ENCODE results near the gene OVCH2.
"Not testable (repeated sequence)": the region's sequence is repeated elsewhere in the genome, so short reads cannot be mapped to it uniquely, and the experiment has no call there.

The OVCH2 gene

GRCh38 chr11:7706377-7706776 lies at the start of gene OVCH2:
Gene OVCH2 (minus strand): TSS chr11:7706477. CDS start chr11:7706394, 83 bp downstream.
- no peak for DNase-seq

DNA sequence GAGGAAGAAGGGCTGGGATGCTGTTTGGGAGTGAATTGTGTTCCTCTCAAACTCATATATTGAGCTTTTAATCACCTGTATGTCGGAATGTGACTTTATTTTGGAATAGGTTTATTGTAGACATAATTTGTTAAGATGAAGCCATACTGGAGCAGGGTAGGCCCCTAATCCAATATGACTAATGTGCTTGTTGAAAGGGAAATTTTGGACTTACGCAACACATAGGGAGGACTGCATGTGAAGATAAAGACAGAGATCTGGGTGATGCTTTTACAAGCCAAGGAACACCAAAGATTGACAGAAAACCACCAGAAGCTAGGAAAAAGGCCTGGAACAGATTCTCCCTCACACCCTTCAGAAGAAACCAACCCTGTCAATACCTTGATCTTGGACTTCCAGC lies 43.2 kb upstream of the OVCH2 start:
- DNase-seq, result no peak

DNA sequence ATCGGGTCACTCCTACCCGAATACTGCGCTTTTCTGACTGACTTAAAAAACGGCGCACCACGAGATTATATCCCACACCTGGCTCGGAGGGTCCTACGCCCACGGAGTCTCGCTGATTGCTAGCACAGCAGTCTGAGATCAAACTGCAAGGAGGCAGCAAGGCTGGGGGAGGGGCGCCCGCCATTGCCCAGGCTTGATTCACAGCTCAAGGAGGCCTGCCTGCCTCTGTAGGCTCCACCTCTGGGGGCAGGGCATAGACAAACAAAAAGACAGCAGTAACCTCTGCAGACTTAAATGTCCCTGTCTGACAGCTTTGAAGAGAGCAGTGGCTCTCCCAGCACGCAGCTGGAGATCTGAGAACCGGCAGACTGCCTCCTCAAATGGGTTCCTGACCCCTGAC lies 28.5 kb upstream of the OVCH2 start:
- DNase-seq, result not testable (repeated sequence)

DNA sequence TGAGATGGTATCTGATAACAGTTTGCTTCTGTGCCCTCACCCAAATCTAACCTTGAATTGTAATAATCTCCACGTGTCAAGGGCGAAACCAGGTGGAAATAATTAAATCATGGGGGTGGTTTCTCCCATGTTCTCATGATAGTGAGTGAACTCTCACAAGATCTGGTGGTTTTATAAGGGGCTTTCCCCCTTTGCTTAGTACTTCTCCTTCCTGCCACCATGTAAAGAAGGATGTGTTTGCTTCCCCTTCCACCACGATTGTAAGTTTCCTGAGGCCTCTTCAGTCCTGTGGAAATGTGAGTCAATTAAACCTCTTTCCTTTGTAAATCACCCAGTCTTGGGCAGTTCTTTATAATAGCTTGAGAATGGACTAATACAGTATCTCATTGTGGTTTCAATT lies 8.5 kb upstream of the OVCH2 start:
- DNase-seq, result no peak

DNA sequence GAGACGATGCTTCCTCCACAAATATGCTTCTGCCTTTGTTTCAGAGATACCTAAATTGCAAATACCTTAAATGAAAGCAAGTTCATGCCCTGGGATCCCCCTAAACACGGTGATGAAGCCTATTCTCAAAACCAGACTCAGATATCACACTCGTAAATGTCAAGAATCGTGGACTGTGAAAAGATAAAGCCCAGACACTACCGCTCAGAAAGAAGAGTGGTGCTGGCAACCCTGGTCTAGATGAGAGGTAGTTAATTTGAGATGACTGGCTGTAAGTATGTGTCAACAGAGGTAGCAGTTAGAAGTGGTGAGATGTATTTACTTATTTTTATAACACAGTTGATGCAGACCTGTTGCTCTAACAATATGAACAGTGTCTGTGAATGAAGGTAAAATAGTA lies 2.5 kb downstream of the OVCH2 start:
- DNase-seq, result no peak

- DNase-seq, result no peak
These were observed 9.9 kb downstream of the OVCH2 start for GRCh38 chr11:7696424-7696823.

DNA sequence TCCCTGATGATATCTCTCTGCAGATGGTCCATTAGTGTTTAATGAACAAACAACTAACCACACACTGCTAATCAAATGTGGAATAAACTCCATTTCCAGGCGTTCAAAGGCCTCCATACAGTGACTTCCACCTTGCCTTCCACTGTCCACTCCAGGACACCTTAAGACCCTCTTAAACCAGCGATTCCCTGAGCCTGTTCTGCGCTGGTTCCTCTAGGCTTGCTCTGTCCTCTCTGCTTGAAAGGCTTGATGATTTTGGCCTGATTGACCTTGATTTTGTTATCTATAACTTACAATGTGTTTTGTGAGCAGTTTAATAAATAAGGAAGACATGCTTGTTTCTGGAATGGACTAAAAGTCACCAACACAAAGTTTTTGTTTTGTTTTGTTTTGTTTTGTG lies 12.0 kb downstream of the OVCH2 start:
- no peak for DNase-seq

- no peak for DNase-seq
These were observed 13.9 kb downstream of the OVCH2 start for GRCh38 chr11:7692426-7692825.

DNA sequence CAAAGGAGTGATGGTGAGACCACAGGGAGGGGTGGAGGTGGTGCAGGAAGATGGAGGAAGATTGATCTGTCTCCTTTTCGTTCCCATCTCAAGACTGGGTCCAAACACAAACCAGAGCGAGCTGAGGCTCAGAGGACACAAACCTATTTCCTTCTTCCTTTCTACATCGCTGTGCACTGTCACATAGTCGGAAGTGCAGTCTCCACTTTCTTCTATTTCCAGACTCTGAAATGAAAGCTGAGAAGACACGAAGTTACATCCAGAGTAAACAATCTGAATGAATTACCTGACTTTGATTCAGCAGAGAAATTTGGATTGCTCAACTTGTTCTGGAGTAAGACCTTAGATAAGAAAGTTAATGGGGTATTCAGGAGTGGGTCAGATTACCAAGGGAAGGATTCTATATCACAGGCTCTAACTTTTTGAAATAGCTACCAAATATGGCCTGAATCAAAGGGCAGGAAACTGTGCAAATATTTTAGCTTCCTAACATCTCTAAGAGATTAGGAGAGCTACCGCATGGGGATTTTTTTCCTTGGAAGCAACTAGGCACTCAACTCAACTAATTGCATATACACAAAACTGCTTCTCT lies 14.4 kb downstream of the OVCH2 start:
- DNase-seq, result no peak

GRCh38 chr11:7690648-7691047 lies 15.6 kb downstream of the OVCH2 start:
- no peak for DNase-seq

DNA sequence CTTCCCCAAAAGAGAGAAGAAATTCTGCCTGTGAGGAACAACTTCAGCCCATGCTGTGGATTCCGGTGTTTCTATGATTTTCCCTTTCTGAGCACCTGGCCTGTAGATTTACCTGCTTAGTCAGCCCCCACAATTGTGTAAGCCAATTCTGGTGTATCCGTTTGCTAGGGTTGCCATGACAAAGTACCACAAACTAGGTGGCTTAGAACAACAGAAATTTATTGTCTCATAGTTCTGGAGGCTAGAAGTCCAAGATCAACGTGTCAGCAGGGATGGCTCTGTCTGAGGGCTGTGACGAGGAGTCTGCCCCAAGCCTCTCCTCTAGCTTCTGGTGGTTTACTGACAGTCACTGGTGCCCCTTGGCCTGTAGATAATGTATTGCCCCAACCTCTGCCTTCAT lies 17.0 kb downstream of the OVCH2 start:
- no peak for DNase-seq

- peak; percentile 20 for DNase-seq
These were observed 17.9 kb downstream of the OVCH2 start for GRCh38 chr11:7688238-7688826.

DNA sequence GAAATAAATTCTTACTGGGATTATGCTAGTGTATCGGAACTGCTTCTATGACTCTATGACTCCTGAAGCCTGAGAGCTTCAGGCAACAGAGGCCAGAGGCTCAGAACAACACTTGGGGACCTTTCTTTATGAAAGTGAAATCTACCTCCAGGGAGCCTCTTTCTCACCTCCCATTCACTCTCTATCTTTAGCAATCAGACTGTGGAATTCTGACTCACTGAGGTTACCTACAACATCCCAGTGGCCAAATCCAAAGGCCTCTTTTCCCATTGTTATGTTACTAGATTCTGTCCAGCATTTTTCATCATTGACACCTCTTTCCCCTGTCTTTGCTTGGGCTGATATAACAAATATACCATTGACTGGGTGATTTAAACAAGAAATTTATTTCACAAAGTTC lies 18.9 kb downstream of the OVCH2 start:
- DNase-seq, result no peak

DNA sequence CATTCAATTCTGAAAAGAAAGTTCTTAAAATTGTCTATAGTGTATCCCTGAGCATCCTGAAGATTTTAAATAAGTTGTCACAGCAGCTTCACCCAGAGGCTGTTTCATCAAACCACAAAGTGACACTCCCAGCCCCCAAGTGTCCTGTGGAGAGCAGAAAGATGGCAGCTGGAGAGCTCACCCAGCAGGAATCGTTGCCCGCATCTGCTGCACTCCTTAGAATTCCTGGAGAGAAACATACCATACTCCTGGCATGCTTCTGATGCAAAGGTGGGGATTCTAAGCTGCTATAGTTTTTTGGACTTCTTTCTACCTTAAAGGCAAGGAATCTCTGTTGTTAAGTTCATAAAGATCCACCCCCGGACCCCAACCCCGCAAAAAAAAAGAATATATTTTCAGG lies 19.5 kb downstream of the OVCH2 start:
- no peak for DNase-seq

- DNase-seq, result no peak
These were observed 22.7 kb downstream of the OVCH2 start for GRCh38 chr11:7683571-7683970.

DNA sequence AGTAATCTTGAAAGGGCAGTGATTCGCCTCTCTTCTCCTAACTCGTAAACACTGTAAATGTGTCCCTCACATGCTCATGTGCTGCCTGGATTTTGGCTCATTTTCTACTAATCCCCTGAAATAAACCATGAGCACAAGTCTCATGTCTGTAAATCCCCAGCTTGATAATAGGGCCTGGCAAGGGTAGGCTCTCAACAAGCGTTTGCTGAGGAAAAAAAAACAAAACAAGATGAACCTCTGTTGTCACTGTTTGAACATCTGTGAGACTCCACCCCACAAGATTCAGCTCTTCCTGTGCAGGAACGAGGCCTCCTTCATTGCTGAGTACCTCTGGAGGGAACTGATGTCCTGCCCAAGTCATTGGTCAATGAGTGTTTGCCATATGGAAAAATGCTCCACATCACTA lies 28.5 kb downstream of the OVCH2 start:
- no peak for DNase-seq

GRCh38 chr11:7677071-7677470 lies 29.2 kb downstream of the OVCH2 start:
- no peak for DNase-seq

- no peak for DNase-seq
These were observed 30.6 kb downstream of the OVCH2 start for GRCh38 chr11:7675631-7676030.

GRCh38 chr11:7673724-7674434 lies 32.4 kb downstream of the OVCH2 start:
- DNase-seq, result no peak

- DNase-seq, result no peak
These were observed 33.1 kb downstream of the OVCH2 start, which contains the start of gene CYB5R2 for GRCh38 chr11:7672960-7673723. Gene CYB5R2 (minus strand): TSS chr11:7673500. CDS start chr11:7672825, 675 bp downstream.

DNA sequence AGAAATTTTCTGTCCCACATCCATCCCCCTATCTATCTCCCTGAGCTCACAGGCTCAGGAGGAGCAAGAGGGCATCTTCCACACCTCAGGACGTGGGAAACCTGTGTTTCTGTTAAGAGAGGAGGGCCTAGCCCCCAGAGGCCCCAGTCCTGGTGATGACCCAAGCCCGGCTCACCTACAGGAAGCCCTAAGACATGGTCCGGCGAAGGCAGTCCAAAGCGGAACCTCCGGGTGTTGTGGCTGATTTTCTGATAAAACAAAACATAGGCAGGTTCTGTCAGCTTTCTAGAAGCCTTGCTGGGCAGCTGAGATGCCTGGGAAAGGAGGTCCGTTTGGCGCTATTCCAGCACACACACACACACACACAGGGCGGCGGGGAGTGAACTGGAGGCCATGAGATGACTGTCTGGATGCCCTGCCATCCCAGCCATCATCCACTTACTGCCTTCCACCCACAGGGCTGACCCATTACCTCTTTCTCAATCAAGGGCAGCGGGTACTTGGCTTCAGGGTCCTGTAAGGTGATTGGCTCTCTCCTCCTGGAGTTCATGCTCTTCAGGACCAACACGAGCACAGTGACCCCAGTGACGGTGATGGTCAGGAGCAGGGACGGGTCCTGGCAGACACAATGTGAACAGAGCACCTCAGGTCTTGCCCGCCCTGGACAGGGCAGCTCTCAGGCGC lies 33.9 kb downstream of the OVCH2 start:
- DNase-seq, result no peak

DNA sequence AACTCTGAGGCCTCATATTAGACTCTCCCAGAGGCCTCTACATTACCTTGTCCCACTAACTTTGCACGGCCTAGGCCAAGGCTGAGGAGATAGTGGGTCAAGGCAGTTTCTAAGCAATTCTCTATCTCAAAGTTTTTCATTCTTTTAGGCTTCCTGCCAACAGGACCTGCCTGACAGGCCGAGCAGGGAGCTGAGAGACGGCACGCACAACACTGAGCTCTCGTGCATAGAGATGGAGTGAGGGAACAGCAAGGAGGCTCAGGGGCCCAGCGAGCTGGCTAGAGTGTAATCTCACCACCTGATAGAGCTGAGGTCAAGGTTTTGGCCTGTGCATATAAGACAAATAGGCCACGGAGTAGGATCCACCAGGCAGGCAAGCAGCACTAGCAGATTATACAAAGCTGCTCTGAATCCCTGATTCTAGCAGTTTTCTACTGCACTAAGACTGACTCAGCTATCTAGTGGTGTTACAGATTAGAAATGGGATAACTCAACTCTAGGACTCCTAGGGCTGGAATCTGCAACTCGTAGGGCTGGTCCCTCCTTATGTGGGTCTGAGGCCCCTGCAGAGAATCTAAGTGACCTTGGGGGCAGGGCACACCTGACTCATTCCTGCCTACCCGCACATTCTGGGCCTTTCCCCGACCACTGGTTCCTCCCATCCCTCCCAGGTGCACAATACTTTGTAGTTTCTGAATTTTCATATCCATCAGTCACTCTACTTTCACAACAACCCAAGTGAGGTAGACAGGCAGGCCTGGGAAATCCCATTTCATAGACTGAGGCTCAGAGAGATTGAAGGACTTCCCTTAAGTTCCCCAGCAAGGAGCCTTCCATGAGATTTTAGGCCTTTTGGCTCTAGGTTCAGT lies 34.7 kb downstream of the OVCH2 start:
- DNase-seq, result no peak
